Measurements from ENCODE around the gene SLC17A5. TPM values are rescaled to one million over a fixed set of nuclear protein-coding genes. Genes with fewer than 3 reads are reported as not detected.

SLC17A5 gene
- total RNA-seq, 2 donors from 2014 or later = 4.4 to 8.3 TPM

GRCh38 chr6:73639040-73639439 lies 14.8 kb downstream of the SLC17A5 start:
- DNase-seq = no peak
- Histone ChIP-seq H3K27me3 (ENCODE audit: control insufficient read depth, insufficient read depth, low read length, poor library complexity, severe bottlenecking) (no peaks in the 10 kb centered on the region), H3K4me3 (ENCODE audit: low read length) (no peak overlapping the region), H3K27ac (ENCODE audit: low read depth, low read length) (no peak overlapping the region), H3K9me3 (ENCODE audit: control insufficient read depth, low read length) (no peaks in the 10 kb centered on the region), H3K36me3 (ENCODE audit: control insufficient read depth, insufficient read depth, low read length) (no peaks in the 10 kb centered on the region), H3K4me1 (ENCODE audit: control insufficient read depth, insufficient read depth, low read length) (no peaks in the 10 kb centered on the region), H3K9ac (ENCODE audit: extremely low read depth, low read length, poor library complexity, severe bottlenecking) (no peak overlapping the region)
- 80 to 93% methylated on average over 1 to 4 of the region's 4 CpGs for WGBS, 2 experiments (ENCODE audit: insufficient coverage in 1 of 2, insufficient read length in 1 of 2)
- no peak for TF ChIP-seq CTCF (conservative IDR thresholded peaks at IDR 0.05)
- no peaks in the 10 kb centered on the region for H3K9me3 Mint-ChIP-seq
- H3K36me3 Mint-ChIP-seq (ENCODE audit: low read depth) = peaks cover 2% of the 10 kb centered on the region
- H3K4me3 Mint-ChIP-seq = no peak overlapping the region
- H3K27me3 Mint-ChIP-seq (ENCODE audit: insufficient read depth) = no peaks in the 10 kb centered on the region
- H3K4me1 Mint-ChIP-seq = peaks cover 5% of the 10 kb centered on the region
- H3K27ac Mint-ChIP-seq = no peak overlapping the region

DNA sequence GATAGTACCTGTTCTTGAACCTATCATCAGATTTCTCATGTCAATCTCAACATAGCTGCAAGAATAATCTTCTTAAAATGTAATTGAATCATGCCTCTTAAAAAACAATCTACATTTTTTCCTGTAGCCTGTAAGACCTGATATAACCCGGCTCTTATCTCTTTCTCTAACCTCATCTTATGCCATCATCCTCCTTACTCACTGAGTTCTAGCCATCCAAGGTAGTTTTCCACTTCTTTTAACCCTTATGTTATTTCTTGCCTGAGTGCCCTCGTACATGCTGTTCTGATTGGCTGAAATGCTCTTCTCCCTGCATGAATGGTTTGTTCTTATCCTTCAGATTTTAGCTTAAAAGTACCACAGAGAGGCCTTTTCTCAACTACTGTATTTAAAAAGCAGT lies 16.4 kb downstream of the SLC17A5 start:
- no peak overlapping the region for H3K4me3 Mint-ChIP-seq
- H3K27ac ChIP-seq (ENCODE audit: low read depth, low read length) = no peak overlapping the region
- peaks cover under 1% of the 10 kb centered on the region for H3K4me1 Mint-ChIP-seq
- DNase-seq = no peak
- H3K4me1 ChIP-seq (ENCODE audit: control insufficient read depth, insufficient read depth, low read length) = no peaks in the 10 kb centered on the region
- no peaks in the 10 kb centered on the region for H3K27me3 ChIP-seq (ENCODE audit: control insufficient read depth, insufficient read depth, low read length, poor library complexity, severe bottlenecking)
- peaks cover 2% of the 10 kb centered on the region for H3K36me3 Mint-ChIP-seq (ENCODE audit: low read depth)
- WGBS, 2 experiments (ENCODE audit: insufficient coverage in 1 of 2, insufficient read length in 1 of 2) = 90 to 93% methylated on average over 2 of the region's 2 CpGs
- no peaks in the 10 kb centered on the region for H3K27me3 Mint-ChIP-seq (ENCODE audit: insufficient read depth)
- TF ChIP-seq CTCF (conservative IDR thresholded peaks at IDR 0.05) = no peak
- no peaks in the 10 kb centered on the region for H3K36me3 ChIP-seq (ENCODE audit: control insufficient read depth, insufficient read depth, low read length)
- H3K9me3 ChIP-seq (ENCODE audit: control insufficient read depth, low read length) = no peaks in the 10 kb centered on the region
- no peak overlapping the region for H3K9ac ChIP-seq (ENCODE audit: extremely low read depth, low read length, poor library complexity, severe bottlenecking)
- H3K9me3 Mint-ChIP-seq = no peaks in the 10 kb centered on the region
- H3K4me3 ChIP-seq (ENCODE audit: low read length) = no peak overlapping the region
- H3K27ac Mint-ChIP-seq = no peak overlapping the region

DNA sequence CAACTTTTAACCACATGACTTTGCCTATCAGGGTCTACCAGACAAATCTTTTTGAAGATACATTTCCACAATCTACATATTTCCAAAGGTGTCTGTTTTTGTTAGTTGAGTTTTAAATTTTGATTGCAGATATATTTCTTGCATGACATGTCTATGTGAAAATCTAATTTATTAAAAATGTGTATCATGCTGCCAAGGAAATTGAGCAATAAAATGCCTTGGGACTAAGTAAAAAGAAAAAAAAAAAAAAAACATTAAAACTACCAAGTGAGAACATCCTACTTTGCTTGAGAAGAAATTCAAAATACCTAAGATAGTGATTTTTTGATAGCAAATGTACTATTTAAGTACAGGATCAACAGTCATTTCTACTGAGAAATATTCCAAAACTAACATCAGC lies 17.7 kb downstream of the SLC17A5 start:
- H3K36me3 Mint-ChIP-seq (ENCODE audit: low read depth) = peaks cover 4% of the 10 kb centered on the region
- H3K9ac ChIP-seq (ENCODE audit: extremely low read depth, low read length, poor library complexity, severe bottlenecking) = no peak overlapping the region
- no peaks in the 10 kb centered on the region for H3K4me1 Mint-ChIP-seq
- H3K9me3 ChIP-seq (ENCODE audit: control insufficient read depth, low read length) = no peaks in the 10 kb centered on the region
- H3K27me3 Mint-ChIP-seq (ENCODE audit: insufficient read depth) = no peaks in the 10 kb centered on the region
- TF ChIP-seq CTCF (conservative IDR thresholded peaks at IDR 0.05) = no peak
- no peak overlapping the region for H3K4me3 Mint-ChIP-seq
- H3K4me1 ChIP-seq (ENCODE audit: control insufficient read depth, insufficient read depth, low read length) = no peaks in the 10 kb centered on the region
- no peaks in the 10 kb centered on the region for H3K36me3 ChIP-seq (ENCODE audit: control insufficient read depth, insufficient read depth, low read length)
- H3K9me3 Mint-ChIP-seq = no peaks in the 10 kb centered on the region
- no peaks in the 10 kb centered on the region for H3K27me3 ChIP-seq (ENCODE audit: control insufficient read depth, insufficient read depth, low read length, poor library complexity, severe bottlenecking)
- H3K4me3 ChIP-seq (ENCODE audit: low read length) = no peak overlapping the region
- no peak for DNase-seq
- no peak overlapping the region for H3K27ac Mint-ChIP-seq
- no peak overlapping the region for H3K27ac ChIP-seq (ENCODE audit: low read depth, low read length)
